ENCODE results near the gene SCYL3.

Gene SCYL3

DNA sequence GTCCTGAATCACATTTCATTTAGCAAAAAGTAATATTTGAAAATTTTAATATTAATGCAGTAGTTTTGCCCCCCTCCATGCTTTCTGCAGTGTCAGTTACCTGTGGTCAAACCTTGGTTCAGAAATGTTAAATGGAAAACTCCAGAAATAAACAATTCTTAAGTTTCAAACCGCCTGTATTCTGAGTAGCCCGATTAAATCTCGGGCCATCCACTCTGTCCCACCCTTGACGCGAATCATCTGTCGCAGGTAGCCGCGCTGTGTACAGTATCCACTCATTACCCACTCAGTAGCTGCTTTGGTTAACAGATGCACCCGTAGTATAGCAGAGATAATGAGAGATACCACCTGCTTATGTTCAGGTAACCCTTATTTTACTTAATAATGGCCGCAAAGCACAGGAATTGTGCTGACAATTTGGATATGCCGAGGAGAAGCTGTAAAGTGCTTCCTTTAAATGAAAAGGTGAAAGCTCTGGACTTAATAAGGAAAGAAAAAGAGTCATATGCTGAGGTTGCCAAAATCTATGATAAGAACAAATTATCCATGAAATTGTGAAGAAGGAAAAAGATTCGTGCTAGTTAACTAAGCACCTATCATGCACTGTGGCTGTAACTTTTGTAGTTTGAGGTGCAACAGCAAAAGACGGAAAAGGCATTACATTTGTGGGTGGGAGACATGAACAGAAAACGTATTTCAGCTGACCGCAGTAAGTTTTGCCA lies 889 bp upstream of the SCYL3 start:
- peak; percentile 16 for DNase-seq (ENCODE audit: extremely low spot score)
- ChIA-PET CTCF (interaction anchor here (0.6 kb wide), 1 partner anchor 52 kb away, joined by 7 read pairs; no protein-coding TSS in a partner anchor), POLR2A (interaction anchor here (0.7 to 2.1 kb wide), 10 partner anchors 8 to 637 kb away, joined by 3 to 11 read pairs (median 4); partner anchors contain the start of genes GORAB and METTL18)
- no peak for TF ChIP-seq SUZ12 (IDR thresholded peaks at IDR 0.05)
- no peak for TF ChIP-seq ELF4 (IDR thresholded peaks at IDR 0.05)
- TF ChIP-seq ARNT (IDR thresholded peaks at IDR 0.05), result no peak
- TF ChIP-seq, protein P1, sequence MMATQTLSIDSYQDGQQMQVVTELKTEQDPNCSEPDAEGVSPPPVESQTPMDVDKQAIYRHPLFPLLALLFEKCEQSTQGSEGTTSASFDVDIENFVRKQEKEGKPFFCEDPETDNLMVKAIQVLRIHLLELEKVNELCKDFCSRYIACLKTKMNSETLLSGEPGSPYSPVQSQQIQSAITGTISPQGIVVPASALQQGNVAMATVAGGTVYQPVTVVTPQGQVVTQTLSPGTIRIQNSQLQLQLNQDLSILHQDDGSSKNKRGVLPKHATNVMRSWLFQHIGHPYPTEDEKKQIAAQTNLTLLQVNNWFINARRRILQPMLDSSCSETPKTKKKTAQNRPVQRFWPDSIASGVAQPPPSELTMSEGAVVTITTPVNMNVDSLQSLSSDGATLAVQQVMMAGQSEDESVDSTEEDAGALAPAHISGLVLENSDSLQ (IDR thresholded peaks at IDR 0.05), result no peak
- no peak for TF ChIP-seq FOXA1 (IDR thresholded peaks at IDR 0.05)
- no peak for TF ChIP-seq LEF1 (IDR thresholded peaks at IDR 0.05; ENCODE audit: borderline replicate concordance)
- TF ChIP-seq L3MBTL2 (conservative IDR thresholded peaks at IDR 0.05), result peak; percentile 87
- TF ChIP-seq BHLHE40 (IDR thresholded peaks at IDR 0.05; ENCODE audit: borderline replicate concordance), result no peak

GRCh38 chr1:169892927-169893644 lies 610 bp downstream of the SCYL3 start:
- DNase-seq (ENCODE audit: extremely low spot score), result peak; percentile 22
- CTCF ChIA-PET, result no interaction called here
- TF ChIP-seq SP1 (IDR thresholded peaks at IDR 0.05) (no peak), CTBP1 (IDR thresholded peaks at IDR 0.05; ENCODE audit: borderline replicate concordance) (no peak), ELF4 (IDR thresholded peaks at IDR 0.05) (no peak), TARDBP (IDR thresholded peaks at IDR 0.05) (no peak), ZNF384 (IDR thresholded peaks at IDR 0.05) (no peak), FOXA1 (IDR thresholded peaks at IDR 0.05) (no peak), ARNT (IDR thresholded peaks at IDR 0.05) (no peak), L3MBTL2 (conservative IDR thresholded peaks at IDR 0.05) (no peak), LEF1 (IDR thresholded peaks at IDR 0.05; ENCODE audit: borderline replicate concordance) (no peak), BHLHE40 (IDR thresholded peaks at IDR 0.05; ENCODE audit: borderline replicate concordance) (no peak), HDGF (IDR thresholded peaks at IDR 0.05; ENCODE audit: borderline replicate concordance) (no peak), SUZ12 (IDR thresholded peaks at IDR 0.05) (no peak), FOXK2 (IDR thresholded peaks at IDR 0.05) (no peak), NFRKB (IDR thresholded peaks at IDR 0.05) (no peak), FOXM1 (IDR thresholded peaks at IDR 0.05; ENCODE audit: borderline replicate concordance) (no peak)
- TF ChIP-seq, protein P1 (IDR thresholded peaks at IDR 0.05), result no peak
- POLR2A ChIA-PET, result interaction anchor here (0.9 to 2.1 kb wide), 8 partner anchors 9 to 407 kb away, joined by 3 to 11 read pairs (median 4); partner anchors contain the start of genes KIFAP3 and METTL18

DNA sequence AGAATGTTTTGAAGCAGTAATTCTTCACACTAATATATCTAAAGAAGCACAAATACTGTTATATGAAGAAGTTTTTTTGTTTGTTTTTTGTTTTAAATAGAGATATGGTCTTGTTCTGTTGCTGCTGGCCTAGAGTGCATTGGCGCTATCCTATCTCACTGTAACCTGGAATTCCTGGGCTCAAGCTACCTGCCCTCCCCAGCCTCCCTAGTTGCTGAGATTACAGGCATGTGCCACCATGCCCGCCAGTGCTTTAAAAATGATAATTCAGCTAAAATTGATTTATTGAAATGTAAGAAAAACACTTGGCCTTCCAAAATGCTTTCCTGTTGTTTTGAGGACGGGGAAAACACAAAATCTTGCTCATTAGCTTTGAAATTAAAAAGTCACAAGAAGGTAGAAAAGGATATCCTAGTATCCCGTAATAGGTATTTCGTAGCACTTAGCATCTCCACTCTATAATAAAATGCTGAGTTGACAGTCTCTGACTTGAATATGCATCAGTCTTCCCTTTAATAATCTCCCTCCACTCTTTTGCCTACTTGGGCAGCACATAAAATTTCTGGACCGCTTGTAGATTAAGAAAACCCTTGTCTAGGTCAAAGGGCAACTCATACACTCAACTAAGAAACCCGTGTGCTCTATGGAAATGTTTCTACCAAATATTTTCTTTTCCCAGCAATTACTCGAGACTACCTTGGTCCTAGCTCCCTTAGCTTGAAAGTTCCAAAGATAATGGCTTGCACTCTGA lies 1.3 kb downstream of the SCYL3 start:
- POLR2A ChIA-PET, result interaction anchor here (0.9 to 1.4 kb wide), 2 partner anchors 8 to 13 kb away, joined by 3 to 4 read pairs; no protein-coding TSS in a partner anchor
- DNase-seq (ENCODE audit: extremely low spot score), result no peak
- CTCF ChIA-PET, result no interaction called here
- TF ChIP-seq SP1 (IDR thresholded peaks at IDR 0.05) (no peak), HDGF (IDR thresholded peaks at IDR 0.05; ENCODE audit: borderline replicate concordance) (no peak), FOXM1 (IDR thresholded peaks at IDR 0.05; ENCODE audit: borderline replicate concordance) (no peak), FOXK2 (IDR thresholded peaks at IDR 0.05) (no peak), ARNT (IDR thresholded peaks at IDR 0.05) (no peak), TARDBP (IDR thresholded peaks at IDR 0.05) (no peak), FOXA1 (IDR thresholded peaks at IDR 0.05) (no peak), SUZ12 (IDR thresholded peaks at IDR 0.05) (no peak), ELF4 (IDR thresholded peaks at IDR 0.05) (no peak), NFRKB (IDR thresholded peaks at IDR 0.05) (no peak), LEF1 (IDR thresholded peaks at IDR 0.05; ENCODE audit: borderline replicate concordance) (no peak), CTBP1 (IDR thresholded peaks at IDR 0.05; ENCODE audit: borderline replicate concordance) (no peak)
- TF ChIP-seq, protein P1 (IDR thresholded peaks at IDR 0.05), result no peak

GRCh38 chr1:169891539-169891885 lies 2.2 kb downstream of the SCYL3 start:
- POLR2A ChIA-PET, result no interaction called here
- CTCF ChIA-PET, result interaction anchor here (0.7 kb wide), 1 partner anchor 33 kb away, joined by 3 read pairs; no protein-coding TSS in a partner anchor
- no peak for DNase-seq (ENCODE audit: extremely low spot score)
- no peak for TF ChIP-seq FOXA1 (IDR thresholded peaks at IDR 0.05)
- TF ChIP-seq FOXK2 (IDR thresholded peaks at IDR 0.05), result no peak
- no peak for TF ChIP-seq SUZ12 (IDR thresholded peaks at IDR 0.05)
- TF ChIP-seq, protein P1 (IDR thresholded peaks at IDR 0.05), result no peak
- no peak for TF ChIP-seq ELF4 (IDR thresholded peaks at IDR 0.05)
- no peak for TF ChIP-seq ARNT (IDR thresholded peaks at IDR 0.05)
- TF ChIP-seq NFRKB (IDR thresholded peaks at IDR 0.05), result no peak
- TF ChIP-seq HDGF (IDR thresholded peaks at IDR 0.05; ENCODE audit: borderline replicate concordance), result no peak
